HepG2 (cell line): ENCODE results near the gene NXN. TPM values are rescaled to one million over a fixed set of nuclear protein-coding genes. Genes with fewer than 3 reads are reported as not detected.

Experiments
- HNRNPK ChIP-seq: fragments of 200-400 bp; formaldehyde crosslinking; IDR thresholded peaks from 2 replicates; pipeline ENCODE4 v1.6.1; 2018; ENCODE audit warnings: low read length, low read depth, moderate library complexity, mild to moderate bottlenecking; ENCODE audit not compliant: poor library complexity, severe bottlenecking
- HNRNPLL ChIP-seq: fragments of 200-400 bp; formaldehyde crosslinking; IDR thresholded peaks from 2 replicates; pipeline ENCODE4 v1.6.1; 2017; ENCODE audit warnings: mild to moderate bottlenecking, low read depth, low read length; ENCODE audit not compliant: poor library complexity, severe bottlenecking
- PRPF4 ChIP-seq: fragments of 200-400 bp; formaldehyde crosslinking; IDR thresholded peaks from 2 replicates; pipeline ENCODE4 v1.6.1; 2016; ENCODE audit warnings: low read length, low read depth; ENCODE audit not compliant: poor library complexity, severe bottlenecking
- SATB2 ChIP-seq: sonication (generic); formaldehyde crosslinking; IDR thresholded peaks from 2 replicates; pipeline ENCODE4 v1.5.0; 2020; ENCODE audit warnings: missing genetic modification reagents
- SKI ChIP-seq: fragments of 450-650 bp; IDR thresholded peaks from one replicate; pipeline ENCODE4 v1.6.1; 2018; ENCODE audit warnings: mild to moderate bottlenecking; ENCODE audit not compliant: partially characterized antibody
- XRCC5 ChIP-seq: fragments of 200-400 bp; formaldehyde crosslinking; optimal IDR thresholded peaks from 2 replicates; pipeline ENCODE3; 2017; ENCODE audit warnings: mild to moderate bottlenecking, low read length
- ZBTB7A ChIP-seq: sonication (generic); formaldehyde crosslinking; IDR thresholded peaks from 2 replicates; pipeline ENCODE4 v1.8.0; 2022; ENCODE audit warnings: mild to moderate bottlenecking, missing genetic modification reagents
- ZNF432 ChIP-seq: sonication (generic); formaldehyde crosslinking; IDR thresholded peaks from 2 replicates; pipeline ENCODE4 v1.5.0; 2020; ENCODE audit warnings: missing genetic modification reagents, mild to moderate bottlenecking, borderline replicate concordance
- ZNF468 ChIP-seq: sonication (generic); formaldehyde crosslinking; IDR thresholded peaks from 2 replicates; pipeline ENCODE4 v1.8.0; 2022; ENCODE audit warnings: mild to moderate bottlenecking, moderate library complexity, missing genetic modification reagents
- ZNF577 ChIP-seq: sonication (generic); formaldehyde crosslinking; IDR thresholded peaks from 2 replicates; pipeline ENCODE4 v1.4.0; 2020; ENCODE audit warnings: mild to moderate bottlenecking, low read depth, missing genetic modification reagents, borderline replicate concordance
- ZNF775 ChIP-seq: sonication (generic); formaldehyde crosslinking; IDR thresholded peaks from 2 replicates; pipeline ENCODE4 v1.4.0; 2020; ENCODE audit warnings: missing genetic modification reagents, mild to moderate bottlenecking, moderate library complexity, borderline replicate concordance
- ZNF790 ChIP-seq: sonication (generic); formaldehyde crosslinking; IDR thresholded peaks from 2 replicates; pipeline ENCODE4 v1.8.0; 2022; ENCODE audit warnings: missing genetic modification reagents, mild to moderate bottlenecking, borderline replicate concordance
- polyA plus RNA-seq, 8 experiments: library from polyadenylated mRNA; depleted of rRNA in 3 of 8; stranded (reverse) in 7 of 8; unstranded in 1 of 8; fragments of >200 nt; fragmentation: Illumina TruSeq in 4 of 8; extraction: Trizol in 4 of 8; gene quantifications; 2 replicates each; pipeline versions ENCODE4 v1.2.1 to v1.2.3, GENCODE V29; 2011 to 2016; ENCODE audit warnings: low read depth in 4 of 8, missing spikeins in 1 of 8, mixed read lengths in 1 of 8; ENCODE audit not compliant: insufficient read depth in 1 of 8
- total RNA-seq, 5 experiments: library from RNA; depleted of rRNA; stranded (reverse); fragments of >200 nt; fragmentation: Illumina TruSeq; extraction: Trizol; gene quantifications; 2 replicates each; pipeline ENCODE4 v1.2.3, GENCODE V29; 2016; ENCODE audit warnings: low read depth in 1 of 5
- TF ChIP-seq, protein P1 (sequence below): sonication (generic); formaldehyde crosslinking; IDR thresholded peaks from 2 replicates; pipeline ENCODE4 v1.4.0; 2020; ENCODE audit warnings: missing genetic modification reagents
- TF ChIP-seq, protein P2 (sequence below): sonication (generic); formaldehyde crosslinking; IDR thresholded peaks from 2 replicates; pipeline ENCODE4 v1.4.0; 2020; ENCODE audit warnings: missing genetic modification reagents
- TF ChIP-seq, protein P3 (sequence below): sonication (generic); formaldehyde crosslinking; IDR thresholded peaks from 2 replicates; pipeline ENCODE4 v1.4.0; 2020; ENCODE audit warnings: missing genetic modification reagents
- TF ChIP-seq, protein P4 (sequence below): IDR thresholded peaks from 2 replicates; pipeline ENCODE4 v1.6.1; 2016; ENCODE audit warnings: mild to moderate bottlenecking

Gene NXN
- total and polyA plus RNA-seq, 2 of the 13 experiments (the other 11 are each of a cell fraction or from before 2014, with no cell fraction given): 22.2 to 24.3 TPM

DNA sequence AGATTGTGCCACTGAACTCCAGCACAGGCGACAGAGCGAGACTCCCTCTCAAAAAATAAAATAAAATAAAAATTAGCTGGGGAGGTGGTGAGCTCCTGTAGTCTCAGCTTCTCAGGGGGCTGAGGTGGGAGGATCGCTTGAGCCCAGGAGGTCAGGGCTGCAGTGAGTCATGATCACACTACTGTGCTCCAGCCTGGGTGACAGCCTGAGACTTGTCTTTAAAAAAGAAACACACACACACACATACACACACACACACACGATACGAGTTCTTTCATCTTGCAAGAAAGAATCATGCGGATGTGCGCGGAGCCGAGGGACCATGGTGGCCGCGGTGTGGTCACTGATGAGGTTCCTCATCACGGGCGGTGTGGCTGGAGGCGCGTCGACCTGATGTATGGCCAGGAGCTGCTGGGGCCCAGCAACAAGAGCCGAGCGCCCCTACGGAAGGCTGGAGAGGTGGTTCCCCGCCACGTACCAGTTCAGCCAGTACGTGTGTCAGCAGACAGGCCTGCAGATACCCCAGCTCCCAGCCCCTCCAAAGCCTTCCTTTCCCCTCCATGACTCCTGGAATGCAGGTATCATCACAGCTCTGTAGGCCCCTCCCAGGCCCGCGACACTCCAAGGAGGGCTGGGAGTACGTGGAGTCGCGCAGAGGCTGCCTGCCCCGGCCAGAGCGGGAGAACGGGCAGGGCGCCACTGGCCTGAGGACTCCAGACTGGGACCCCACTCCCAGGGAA lies 20.7 kb downstream of the NXN start (continued):
- TF ChIP-seq ZNF790 (CRISPR knock-in tag) (no peak), ZNF577 (CRISPR knock-in tag) (no peak), ZNF468 (CRISPR knock-in tag) (no peak), ZBTB7A (CRISPR knock-in tag) (no peak), HNRNPK (no peak), SKI (no peak), ZNF432 (no peak), PRPF4 (no peak), ZNF775 (CRISPR knock-in tag) (no peak), XRCC5 (no peak), HNRNPLL (no peak), SATB2 (CRISPR knock-in tag) (no peak)
- TF ChIP-seq, protein P1, sequence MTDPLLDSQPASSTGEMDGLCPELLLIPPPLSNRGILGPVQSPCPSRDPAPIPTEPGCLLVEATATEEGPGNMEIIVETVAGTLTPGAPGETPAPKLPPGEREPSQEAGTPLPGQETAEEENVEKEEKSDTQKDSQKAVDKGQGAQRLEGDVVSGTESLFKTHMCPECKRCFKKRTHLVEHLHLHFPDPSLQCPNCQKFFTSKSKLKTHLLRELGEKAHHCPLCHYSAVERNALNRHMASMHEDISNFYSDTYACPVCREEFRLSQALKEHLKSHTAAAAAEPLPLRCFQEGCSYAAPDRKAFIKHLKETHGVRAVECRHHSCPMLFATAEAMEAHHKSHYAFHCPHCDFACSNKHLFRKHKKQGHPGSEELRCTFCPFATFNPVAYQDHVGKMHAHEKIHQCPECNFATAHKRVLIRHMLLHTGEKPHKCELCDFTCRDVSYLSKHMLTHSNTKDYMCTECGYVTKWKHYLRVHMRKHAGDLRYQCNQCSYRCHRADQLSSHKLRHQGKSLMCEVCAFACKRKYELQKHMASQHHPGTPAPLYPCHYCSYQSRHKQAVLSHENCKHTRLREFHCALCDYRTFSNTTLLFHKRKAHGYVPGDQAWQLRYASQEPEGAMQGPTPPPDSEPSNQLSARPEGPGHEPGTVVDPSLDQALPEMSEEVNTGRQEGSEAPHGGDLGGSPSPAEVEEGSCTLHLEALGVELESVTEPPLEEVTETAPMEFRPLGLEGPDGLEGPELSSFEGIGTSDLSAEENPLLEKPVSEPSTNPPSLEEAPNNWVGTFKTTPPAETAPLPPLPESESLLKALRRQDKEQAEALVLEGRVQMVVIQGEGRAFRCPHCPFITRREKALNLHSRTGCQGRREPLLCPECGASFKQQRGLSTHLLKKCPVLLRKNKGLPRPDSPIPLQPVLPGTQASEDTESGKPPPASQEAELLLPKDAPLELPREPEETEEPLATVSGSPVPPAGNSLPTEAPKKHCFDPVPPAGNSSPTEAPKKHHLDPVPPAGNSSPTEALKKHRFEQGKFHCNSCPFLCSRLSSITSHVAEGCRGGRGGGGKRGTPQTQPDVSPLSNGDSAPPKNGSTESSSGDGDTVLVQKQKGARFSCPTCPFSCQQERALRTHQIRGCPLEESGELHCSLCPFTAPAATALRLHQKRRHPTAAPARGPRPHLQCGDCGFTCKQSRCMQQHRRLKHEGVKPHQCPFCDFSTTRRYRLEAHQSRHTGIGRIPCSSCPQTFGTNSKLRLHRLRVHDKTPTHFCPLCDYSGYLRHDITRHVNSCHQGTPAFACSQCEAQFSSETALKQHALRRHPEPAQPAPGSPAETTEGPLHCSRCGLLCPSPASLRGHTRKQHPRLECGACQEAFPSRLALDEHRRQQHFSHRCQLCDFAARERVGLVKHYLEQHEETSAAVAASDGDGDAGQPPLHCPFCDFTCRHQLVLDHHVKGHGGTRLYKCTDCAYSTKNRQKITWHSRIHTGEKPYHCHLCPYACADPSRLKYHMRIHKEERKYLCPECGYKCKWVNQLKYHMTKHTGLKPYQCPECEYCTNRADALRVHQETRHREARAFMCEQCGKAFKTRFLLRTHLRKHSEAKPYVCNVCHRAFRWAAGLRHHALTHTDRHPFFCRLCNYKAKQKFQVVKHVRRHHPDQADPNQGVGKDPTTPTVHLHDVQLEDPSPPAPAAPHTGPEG: no peak
- TF ChIP-seq, protein P2, sequence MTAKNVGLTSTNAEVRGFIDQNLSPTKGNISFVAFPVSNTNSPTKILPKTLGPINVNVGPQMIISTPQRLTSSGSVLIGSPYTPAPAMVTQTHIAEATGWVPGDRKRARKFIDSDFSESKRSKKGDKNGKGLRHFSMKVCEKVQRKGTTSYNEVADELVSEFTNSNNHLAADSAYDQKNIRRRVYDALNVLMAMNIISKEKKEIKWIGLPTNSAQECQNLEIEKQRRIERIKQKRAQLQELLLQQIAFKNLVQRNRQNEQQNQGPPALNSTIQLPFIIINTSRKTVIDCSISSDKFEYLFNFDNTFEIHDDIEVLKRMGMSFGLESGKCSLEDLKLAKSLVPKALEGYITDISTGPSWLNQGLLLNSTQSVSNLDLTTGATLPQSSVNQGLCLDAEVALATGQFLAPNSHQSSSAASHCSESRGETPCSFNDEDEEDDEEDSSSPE (CRISPR knock-in tag): no peak
- TF ChIP-seq, protein P3, sequence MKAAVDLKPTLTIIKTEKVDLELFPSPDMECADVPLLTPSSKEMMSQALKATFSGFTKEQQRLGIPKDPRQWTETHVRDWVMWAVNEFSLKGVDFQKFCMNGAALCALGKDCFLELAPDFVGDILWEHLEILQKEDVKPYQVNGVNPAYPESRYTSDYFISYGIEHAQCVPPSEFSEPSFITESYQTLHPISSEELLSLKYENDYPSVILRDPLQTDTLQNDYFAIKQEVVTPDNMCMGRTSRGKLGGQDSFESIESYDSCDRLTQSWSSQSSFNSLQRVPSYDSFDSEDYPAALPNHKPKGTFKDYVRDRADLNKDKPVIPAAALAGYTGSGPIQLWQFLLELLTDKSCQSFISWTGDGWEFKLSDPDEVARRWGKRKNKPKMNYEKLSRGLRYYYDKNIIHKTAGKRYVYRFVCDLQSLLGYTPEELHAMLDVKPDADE: no peak
- TF ChIP-seq, protein P4, sequence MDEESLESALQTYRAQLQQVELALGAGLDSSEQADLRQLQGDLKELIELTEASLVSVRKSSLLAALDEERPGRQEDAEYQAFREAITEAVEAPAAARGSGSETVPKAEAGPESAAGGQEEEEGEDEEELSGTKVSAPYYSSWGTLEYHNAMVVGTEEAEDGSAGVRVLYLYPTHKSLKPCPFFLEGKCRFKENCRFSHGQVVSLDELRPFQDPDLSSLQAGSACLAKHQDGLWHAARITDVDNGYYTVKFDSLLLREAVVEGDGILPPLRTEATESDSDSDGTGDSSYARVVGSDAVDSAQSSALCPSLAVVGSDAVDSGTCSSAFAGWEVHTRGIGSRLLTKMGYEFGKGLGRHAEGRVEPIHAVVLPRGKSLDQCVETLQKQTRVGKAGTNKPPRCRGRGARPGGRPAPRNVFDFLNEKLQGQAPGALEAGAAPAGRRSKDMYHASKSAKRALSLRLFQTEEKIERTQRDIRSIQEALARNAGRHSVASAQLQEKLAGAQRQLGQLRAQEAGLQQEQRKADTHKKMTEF (CRISPR knock-in tag): no peak
